HEK293 (cell line): ENCODE measurements around the gene RNF115.
A peak's percentile ranks its signal among the peaks of the same experiment; 100 is the strongest.

Experiments
- CTCF ChIP-seq: fragments of 450-650 bp; formaldehyde crosslinking; IDR thresholded peaks from 2 replicates; pipeline ENCODE4 v1.5.1; 2016; ENCODE audit warnings: missing biosample characterization, missing genetic modification characterization
- FEZF1 ChIP-seq: fragments of 450-650 bp; formaldehyde crosslinking; IDR thresholded peaks from 2 replicates; pipeline ENCODE4 v1.5.1; 2016; ENCODE audit warnings: missing biosample characterization, missing genetic modification characterization
- MEIS1 ChIP-seq: sonication (generic); formaldehyde crosslinking; IDR thresholded peaks from 2 replicates; pipeline ENCODE4 v1.8.1; 2022; ENCODE audit warnings: missing genetic modification reagents, mild to moderate bottlenecking, borderline replicate concordance
- MYNN ChIP-seq: fragments of 450-650 bp; formaldehyde crosslinking; IDR thresholded peaks from 2 replicates; pipeline ENCODE4 v1.5.1; 2016; ENCODE audit warnings: missing biosample characterization, missing genetic modification characterization, borderline replicate concordance
- PATZ1 ChIP-seq: fragments of 450-650 bp; formaldehyde crosslinking; IDR thresholded peaks from 2 replicates; pipeline ENCODE4 v1.5.1; 2016; ENCODE audit warnings: missing biosample characterization, missing genetic modification characterization
- TSHZ1 ChIP-seq: fragments of 450-650 bp; formaldehyde crosslinking; IDR thresholded peaks from 2 replicates; pipeline ENCODE4 v1.5.1; 2016; ENCODE audit warnings: missing biosample characterization, missing genetic modification characterization, borderline replicate concordance
- WT1 ChIP-seq: fragments of 450-650 bp; formaldehyde crosslinking; IDR thresholded peaks from 2 replicates; pipeline ENCODE4 v1.5.1; 2016; ENCODE audit warnings: missing biosample characterization, missing genetic modification characterization
- ZBTB10 ChIP-seq: fragments of 450-650 bp; formaldehyde crosslinking; IDR thresholded peaks from 2 replicates; pipeline ENCODE4 v1.5.1; 2016; ENCODE audit warnings: missing biosample characterization, missing genetic modification characterization
- ZFP69B ChIP-seq: fragments of 450-650 bp; formaldehyde crosslinking; IDR thresholded peaks from 2 replicates; pipeline ENCODE4 v1.5.1; 2016; ENCODE audit warnings: missing biosample characterization, missing genetic modification characterization
- ZNF148 ChIP-seq: fragments of 450-650 bp; formaldehyde crosslinking; IDR thresholded peaks from 2 replicates; pipeline ENCODE4 v1.5.0; 2017; ENCODE audit warnings: missing biosample characterization, missing genetic modification characterization, borderline replicate concordance
- ZNF184 ChIP-seq: fragments of 450-650 bp; IDR thresholded peaks from 2 replicates; pipeline ENCODE4 v1.5.1; 2018; ENCODE audit warnings: missing biosample characterization, mild to moderate bottlenecking, missing genetic modification characterization
- ZNF221 ChIP-seq: fragments of 450-650 bp; formaldehyde crosslinking; IDR thresholded peaks from 2 replicates; pipeline ENCODE4 v1.5.1; 2017; ENCODE audit warnings: missing biosample characterization, missing genetic modification characterization, borderline replicate concordance
- ZNF223 ChIP-seq: fragments of 450-650 bp; formaldehyde crosslinking; IDR thresholded peaks from 2 replicates; pipeline ENCODE4 v1.5.1; 2016; ENCODE audit warnings: missing biosample characterization, missing genetic modification characterization
- ZNF24 ChIP-seq: fragments of 450-650 bp; formaldehyde crosslinking; IDR thresholded peaks from 2 replicates; pipeline ENCODE4 v1.5.1; 2016; ENCODE audit warnings: missing biosample characterization, missing genetic modification characterization
- ZNF280D ChIP-seq: fragments of 450-650 bp; formaldehyde crosslinking; IDR thresholded peaks from 2 replicates; pipeline ENCODE4 v1.5.1; 2016; ENCODE audit warnings: missing biosample characterization, missing genetic modification characterization
- ZNF580 ChIP-seq: fragments of 450-650 bp; formaldehyde crosslinking; IDR thresholded peaks from 2 replicates; pipeline ENCODE4 v1.5.1; 2016; ENCODE audit warnings: missing biosample characterization, missing genetic modification characterization
- ZNF76 ChIP-seq: fragments of 450-650 bp; formaldehyde crosslinking; IDR thresholded peaks from 2 replicates; pipeline ENCODE4; 2016; ENCODE audit warnings: low read depth, missing biosample characterization, missing genetic modification characterization, borderline replicate concordance
- ZNF768 ChIP-seq: fragments of 450-650 bp; formaldehyde crosslinking; IDR thresholded peaks from 2 replicates; pipeline ENCODE4 v1.5.1; 2018; ENCODE audit warnings: missing biosample characterization, mild to moderate bottlenecking, missing genetic modification characterization
- ZNF792 ChIP-seq: fragments of 450-650 bp; formaldehyde crosslinking; IDR thresholded peaks from 2 replicates; pipeline ENCODE4 v1.5.1; 2016; ENCODE audit warnings: missing biosample characterization, missing genetic modification characterization
- ZNF843 ChIP-seq: fragments of 450-650 bp; formaldehyde crosslinking; IDR thresholded peaks from 2 replicates; pipeline ENCODE4 v1.5.1; 2016; ENCODE audit warnings: missing biosample characterization, missing genetic modification characterization

Gene RNF115

GRCh38 chr1:145823565-145824498 lies at the start of gene RNF115, which contains the start of gene POLR3C (continued):
- TF ChIP-seq PATZ1 (tag by site-specific recombination) (peak; percentile 68), ZNF76 (tag by site-specific recombination) (peak; percentile 66), ZNF223 (peak; percentile 71; the same call in 1 of the 2 replicates), ZNF580 (tag by site-specific recombination) (peak; percentile 90), ZNF221 (no peak), TSHZ1 (0 out of 2 replicates have a peak, but pooled peaks have one; percentile 23), WT1 (tag by site-specific recombination) (0 out of 2 replicates have a peak, but pooled peaks have one; percentile 12), ZNF792 (tag by site-specific recombination) (0 out of 2 replicates have a peak, but pooled peaks have one; percentile 53), MYNN (tag by site-specific recombination) (no peak), CTCF (tag by site-specific recombination) (peak; percentile 17; the same call in 1 of the 2 replicates), ZNF280D (tag by site-specific recombination) (no peak), FEZF1 (tag by site-specific recombination) (0 out of 2 replicates have a peak, but pooled peaks have one; percentile 24), ZFP69B (tag by site-specific recombination) (peak; percentile 84), ZNF148 (tag by site-specific recombination) (no peak), ZNF843 (0 out of 2 replicates have a peak, but pooled peaks have one; percentile 40), MEIS1 (no peak), ZBTB10 (tag by site-specific recombination) (0 out of 2 replicates have a peak, but pooled peaks have one; percentile 7), ZNF184 (tag by site-specific recombination) (0 out of 2 replicates have a peak, but pooled peaks have one; percentile 29), ZNF768 (tag by site-specific recombination) (no peak), ZNF24 (tag by site-specific recombination) (0 out of 2 replicates have a peak, but pooled peaks have one; percentile 54)
